ENCODE measurements around the gene TNPO3.

DNA sequence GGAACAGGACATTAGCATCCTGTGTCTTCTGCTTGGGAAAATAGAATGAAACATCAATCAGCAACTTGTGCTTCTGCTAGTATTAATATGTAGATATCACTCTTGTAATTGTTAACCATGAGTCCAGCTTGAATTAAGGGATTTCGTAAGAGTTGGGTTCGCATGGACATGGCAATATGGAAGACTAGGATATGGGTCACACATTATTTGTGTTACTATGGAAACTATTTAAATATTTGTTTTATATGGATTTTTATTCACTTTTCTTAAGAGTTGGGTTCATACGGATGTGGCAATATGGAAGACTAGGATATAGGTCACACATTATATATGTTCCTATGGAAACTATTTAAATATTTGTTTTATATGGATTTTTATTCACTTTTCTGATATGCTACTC lies 24.5 kb downstream of the TNPO3 start:
- TF ChIP-seq, protein P1, sequence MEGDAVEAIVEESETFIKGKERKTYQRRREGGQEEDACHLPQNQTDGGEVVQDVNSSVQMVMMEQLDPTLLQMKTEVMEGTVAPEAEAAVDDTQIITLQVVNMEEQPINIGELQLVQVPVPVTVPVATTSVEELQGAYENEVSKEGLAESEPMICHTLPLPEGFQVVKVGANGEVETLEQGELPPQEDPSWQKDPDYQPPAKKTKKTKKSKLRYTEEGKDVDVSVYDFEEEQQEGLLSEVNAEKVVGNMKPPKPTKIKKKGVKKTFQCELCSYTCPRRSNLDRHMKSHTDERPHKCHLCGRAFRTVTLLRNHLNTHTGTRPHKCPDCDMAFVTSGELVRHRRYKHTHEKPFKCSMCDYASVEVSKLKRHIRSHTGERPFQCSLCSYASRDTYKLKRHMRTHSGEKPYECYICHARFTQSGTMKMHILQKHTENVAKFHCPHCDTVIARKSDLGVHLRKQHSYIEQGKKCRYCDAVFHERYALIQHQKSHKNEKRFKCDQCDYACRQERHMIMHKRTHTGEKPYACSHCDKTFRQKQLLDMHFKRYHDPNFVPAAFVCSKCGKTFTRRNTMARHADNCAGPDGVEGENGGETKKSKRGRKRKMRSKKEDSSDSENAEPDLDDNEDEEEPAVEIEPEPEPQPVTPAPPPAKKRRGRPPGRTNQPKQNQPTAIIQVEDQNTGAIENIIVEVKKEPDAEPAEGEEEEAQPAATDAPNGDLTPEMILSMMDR (IDR thresholded peaks at IDR 0.05; ENCODE audit: low read depth, low read length), result no peak
- no peak for TF ChIP-seq POLR2A (IDR thresholded peaks at IDR 0.05; ENCODE audit: extremely low read depth, insufficient read length)
- TF ChIP-seq, protein P2, sequence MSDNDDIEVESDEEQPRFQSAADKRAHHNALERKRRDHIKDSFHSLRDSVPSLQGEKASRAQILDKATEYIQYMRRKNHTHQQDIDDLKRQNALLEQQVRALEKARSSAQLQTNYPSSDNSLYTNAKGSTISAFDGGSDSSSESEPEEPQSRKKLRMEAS (IDR thresholded peaks at IDR 0.05; ENCODE audit: low read depth, low read length), result no peak
